ENCODE measurements around the gene FGD6. TPM values are rescaled to one million over a fixed set of nuclear protein-coding genes. Genes with fewer than 3 reads are reported as not detected.

The FGD6 gene
- total and polyA plus RNA-seq, 2 experiments from 2014 or later, result 12.9 to 32.4 TPM

DNA sequence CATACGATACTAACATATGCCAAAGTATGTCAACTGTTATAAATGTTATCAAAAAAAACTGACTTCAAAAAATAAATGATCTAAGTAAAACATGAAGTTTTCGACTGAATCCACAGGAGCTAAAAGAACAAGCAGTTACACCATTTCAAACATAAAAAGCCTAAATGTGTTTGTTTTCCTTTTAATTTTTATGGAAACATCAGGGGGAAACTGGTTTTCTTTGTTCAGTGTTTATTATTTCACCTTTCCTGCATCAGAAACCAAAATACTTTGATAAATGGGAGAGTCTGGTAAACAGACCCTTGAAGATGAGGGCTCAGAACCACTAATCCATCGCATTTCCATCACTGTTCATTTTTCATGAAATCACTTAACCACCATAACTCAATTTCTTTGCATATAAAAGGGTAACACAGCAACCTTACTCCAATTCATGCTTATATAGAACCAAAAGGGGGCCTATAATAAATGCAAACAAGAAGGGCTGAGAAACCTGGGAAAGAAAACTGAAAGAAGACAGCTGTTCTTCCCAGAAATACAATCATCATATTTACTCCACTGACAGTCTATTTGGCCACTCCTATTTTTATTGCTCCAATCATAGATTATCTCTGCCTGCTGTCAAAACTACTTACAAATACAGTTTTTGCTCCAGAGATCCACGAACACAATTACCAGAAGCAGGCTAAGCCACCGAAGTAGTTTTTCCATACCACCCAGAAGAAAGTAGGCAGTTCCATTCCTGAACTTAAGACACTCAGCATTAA lies 17.0 kb downstream of the FGD6 start:
- Histone ChIP-seq H3K4me2 (peak overlapping the region; percentile 63), H2AFZ (no peak overlapping the region), H3F3A (replicated peaks; ENCODE audit: low read depth) (0 out of 2 replicates have a peak, but pooled peaks cover 2% of the 10 kb centered on the region), H3K79me2 (replicated peaks; ENCODE audit: insufficient read depth) (peaks cover 84% of the 10 kb centered on the region), H3K9me2 (ENCODE audit: insufficient read depth) (no peaks in the 10 kb centered on the region), H4K20me1 (replicated peaks; ENCODE audit: insufficient read depth) (no peaks in the 10 kb centered on the region), H3K27me3 (ENCODE audit: insufficient read depth) (no peaks in the 10 kb centered on the region), H3K27ac (ENCODE audit: low read depth) (peak overlapping the region; percentile 97; the same call in 1 of the 2 replicates), H3K4me1 (ENCODE audit: insufficient read depth) (peaks cover 76% of the 10 kb centered on the region), H3K4me3 (no peak overlapping the region), H3K36me3 (ENCODE audit: insufficient read depth) (no peaks in the 10 kb centered on the region)
- TF ChIP-seq, protein P1, sequence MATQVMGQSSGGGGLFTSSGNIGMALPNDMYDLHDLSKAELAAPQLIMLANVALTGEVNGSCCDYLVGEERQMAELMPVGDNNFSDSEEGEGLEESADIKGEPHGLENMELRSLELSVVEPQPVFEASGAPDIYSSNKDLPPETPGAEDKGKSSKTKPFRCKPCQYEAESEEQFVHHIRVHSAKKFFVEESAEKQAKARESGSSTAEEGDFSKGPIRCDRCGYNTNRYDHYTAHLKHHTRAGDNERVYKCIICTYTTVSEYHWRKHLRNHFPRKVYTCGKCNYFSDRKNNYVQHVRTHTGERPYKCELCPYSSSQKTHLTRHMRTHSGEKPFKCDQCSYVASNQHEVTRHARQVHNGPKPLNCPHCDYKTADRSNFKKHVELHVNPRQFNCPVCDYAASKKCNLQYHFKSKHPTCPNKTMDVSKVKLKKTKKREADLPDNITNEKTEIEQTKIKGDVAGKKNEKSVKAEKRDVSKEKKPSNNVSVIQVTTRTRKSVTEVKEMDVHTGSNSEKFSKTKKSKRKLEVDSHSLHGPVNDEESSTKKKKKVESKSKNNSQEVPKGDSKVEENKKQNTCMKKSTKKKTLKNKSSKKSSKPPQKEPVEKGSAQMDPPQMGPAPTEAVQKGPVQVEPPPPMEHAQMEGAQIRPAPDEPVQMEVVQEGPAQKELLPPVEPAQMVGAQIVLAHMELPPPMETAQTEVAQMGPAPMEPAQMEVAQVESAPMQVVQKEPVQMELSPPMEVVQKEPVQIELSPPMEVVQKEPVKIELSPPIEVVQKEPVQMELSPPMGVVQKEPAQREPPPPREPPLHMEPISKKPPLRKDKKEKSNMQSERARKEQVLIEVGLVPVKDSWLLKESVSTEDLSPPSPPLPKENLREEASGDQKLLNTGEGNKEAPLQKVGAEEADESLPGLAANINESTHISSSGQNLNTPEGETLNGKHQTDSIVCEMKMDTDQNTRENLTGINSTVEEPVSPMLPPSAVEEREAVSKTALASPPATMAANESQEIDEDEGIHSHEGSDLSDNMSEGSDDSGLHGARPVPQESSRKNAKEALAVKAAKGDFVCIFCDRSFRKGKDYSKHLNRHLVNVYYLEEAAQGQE (IDR thresholded peaks at IDR 0.05; ENCODE audit: unreplicated experiment), result no peak
- TF ChIP-seq JUNB (IDR thresholded peaks at IDR 0.05; ENCODE audit: unreplicated experiment) (no peak), NANOG (IDR thresholded peaks at IDR 0.05; ENCODE audit: borderline replicate concordance) (no peak), CREB1 (CRISPR knock-in tag; IDR thresholded peaks at IDR 0.05; ENCODE audit: low read depth) (no peak), EZH2 (IDR thresholded peaks at IDR 0.05; ENCODE audit: low read depth, unreplicated experiment) (no peak), EZH2phosphoT487 (IDR thresholded peaks at IDR 0.05; ENCODE audit: unreplicated experiment) (no peak), ZNF331 (CRISPR knock-in tag; IDR thresholded peaks at IDR 0.05; ENCODE audit: low read depth) (no peak), STAT1 (IDR thresholded peaks at IDR 0.05; ENCODE audit: unreplicated experiment) (no peak), POLR2AphosphoS5 (IDR thresholded peaks at IDR 0.05; ENCODE audit: low read depth) (no peak)
- TF ChIP-seq, protein P2, sequence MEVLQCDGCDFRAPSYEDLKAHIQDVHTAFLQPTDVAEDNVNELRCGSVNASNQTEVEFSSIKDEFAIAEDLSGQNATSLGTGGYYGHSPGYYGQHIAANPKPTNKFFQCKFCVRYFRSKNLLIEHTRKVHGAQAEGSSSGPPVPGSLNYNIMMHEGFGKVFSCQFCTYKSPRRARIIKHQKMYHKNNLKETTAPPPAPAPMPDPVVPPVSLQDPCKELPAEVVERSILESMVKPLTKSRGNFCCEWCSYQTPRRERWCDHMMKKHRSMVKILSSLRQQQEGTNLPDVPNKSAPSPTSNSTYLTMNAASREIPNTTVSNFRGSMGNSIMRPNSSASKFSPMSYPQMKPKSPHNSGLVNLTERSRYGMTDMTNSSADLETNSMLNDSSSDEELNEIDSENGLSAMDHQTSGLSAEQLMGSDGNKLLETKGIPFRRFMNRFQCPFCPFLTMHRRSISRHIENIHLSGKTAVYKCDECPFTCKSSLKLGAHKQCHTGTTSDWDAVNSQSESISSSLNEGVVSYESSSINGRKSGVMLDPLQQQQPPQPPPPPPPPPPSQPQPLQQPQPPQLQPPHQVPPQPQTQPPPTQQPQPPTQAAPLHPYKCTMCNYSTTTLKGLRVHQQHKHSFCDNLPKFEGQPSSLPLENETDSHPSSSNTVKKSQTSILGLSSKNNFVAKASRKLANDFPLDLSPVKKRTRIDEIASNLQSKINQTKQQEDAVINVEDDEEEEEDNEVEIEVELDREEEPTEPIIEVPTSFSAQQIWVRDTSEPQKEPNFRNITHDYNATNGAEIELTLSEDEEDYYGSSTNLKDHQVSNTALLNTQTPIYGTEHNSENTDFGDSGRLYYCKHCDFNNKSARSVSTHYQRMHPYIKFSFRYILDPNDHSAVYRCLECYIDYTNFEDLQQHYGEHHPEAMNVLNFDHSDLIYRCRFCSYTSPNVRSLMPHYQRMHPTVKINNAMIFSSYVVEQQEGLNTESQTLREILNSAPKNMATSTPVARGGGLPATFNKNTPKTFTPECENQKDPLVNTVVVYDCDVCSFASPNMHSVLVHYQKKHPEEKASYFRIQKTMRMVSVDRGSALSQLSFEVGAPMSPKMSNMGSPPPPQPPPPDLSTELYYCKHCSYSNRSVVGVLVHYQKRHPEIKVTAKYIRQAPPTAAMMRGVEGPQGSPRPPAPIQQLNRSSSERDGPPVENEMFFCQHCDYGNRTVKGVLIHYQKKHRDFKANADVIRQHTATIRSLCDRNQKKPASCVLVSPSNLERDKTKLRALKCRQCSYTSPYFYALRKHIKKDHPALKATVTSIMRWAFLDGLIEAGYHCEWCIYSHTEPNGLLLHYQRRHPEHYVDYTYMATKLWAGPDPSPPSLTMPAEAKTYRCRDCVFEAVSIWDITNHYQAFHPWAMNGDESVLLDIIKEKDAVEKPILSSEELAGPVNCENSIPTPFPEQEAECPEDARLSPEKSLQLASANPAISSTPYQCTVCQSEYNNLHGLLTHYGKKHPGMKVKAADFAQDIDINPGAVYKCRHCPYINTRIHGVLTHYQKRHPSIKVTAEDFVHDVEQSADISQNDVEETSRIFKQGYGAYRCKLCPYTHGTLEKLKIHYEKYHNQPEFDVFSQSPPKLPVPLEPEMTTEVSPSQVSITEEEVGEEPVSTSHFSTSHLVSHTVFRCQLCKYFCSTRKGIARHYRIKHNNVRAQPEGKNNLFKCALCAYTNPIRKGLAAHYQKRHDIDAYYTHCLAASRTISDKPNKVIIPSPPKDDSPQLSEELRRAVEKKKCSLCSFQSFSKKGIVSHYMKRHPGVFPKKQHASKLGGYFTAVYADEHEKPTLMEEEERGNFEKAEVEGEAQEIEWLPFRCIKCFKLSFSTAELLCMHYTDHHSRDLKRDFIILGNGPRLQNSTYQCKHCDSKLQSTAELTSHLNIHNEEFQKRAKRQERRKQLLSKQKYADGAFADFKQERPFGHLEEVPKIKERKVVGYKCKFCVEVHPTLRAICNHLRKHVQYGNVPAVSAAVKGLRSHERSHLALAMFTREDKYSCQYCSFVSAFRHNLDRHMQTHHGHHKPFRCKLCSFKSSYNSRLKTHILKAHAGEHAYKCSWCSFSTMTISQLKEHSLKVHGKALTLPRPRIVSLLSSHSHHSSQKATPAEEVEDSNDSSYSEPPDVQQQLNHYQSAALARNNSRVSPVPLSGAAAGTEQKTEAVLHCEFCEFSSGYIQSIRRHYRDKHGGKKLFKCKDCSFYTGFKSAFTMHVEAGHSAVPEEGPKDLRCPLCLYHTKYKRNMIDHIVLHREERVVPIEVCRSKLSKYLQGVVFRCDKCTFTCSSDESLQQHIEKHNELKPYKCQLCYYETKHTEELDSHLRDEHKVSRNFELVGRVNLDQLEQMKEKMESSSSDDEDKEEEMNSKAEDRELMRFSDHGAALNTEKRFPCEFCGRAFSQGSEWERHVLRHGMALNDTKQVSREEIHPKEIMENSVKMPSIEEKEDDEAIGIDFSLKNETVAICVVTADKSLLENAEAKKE (CRISPR knock-in tag; IDR thresholded peaks at IDR 0.05), result no peak
- TF ChIP-seq, protein P3, sequence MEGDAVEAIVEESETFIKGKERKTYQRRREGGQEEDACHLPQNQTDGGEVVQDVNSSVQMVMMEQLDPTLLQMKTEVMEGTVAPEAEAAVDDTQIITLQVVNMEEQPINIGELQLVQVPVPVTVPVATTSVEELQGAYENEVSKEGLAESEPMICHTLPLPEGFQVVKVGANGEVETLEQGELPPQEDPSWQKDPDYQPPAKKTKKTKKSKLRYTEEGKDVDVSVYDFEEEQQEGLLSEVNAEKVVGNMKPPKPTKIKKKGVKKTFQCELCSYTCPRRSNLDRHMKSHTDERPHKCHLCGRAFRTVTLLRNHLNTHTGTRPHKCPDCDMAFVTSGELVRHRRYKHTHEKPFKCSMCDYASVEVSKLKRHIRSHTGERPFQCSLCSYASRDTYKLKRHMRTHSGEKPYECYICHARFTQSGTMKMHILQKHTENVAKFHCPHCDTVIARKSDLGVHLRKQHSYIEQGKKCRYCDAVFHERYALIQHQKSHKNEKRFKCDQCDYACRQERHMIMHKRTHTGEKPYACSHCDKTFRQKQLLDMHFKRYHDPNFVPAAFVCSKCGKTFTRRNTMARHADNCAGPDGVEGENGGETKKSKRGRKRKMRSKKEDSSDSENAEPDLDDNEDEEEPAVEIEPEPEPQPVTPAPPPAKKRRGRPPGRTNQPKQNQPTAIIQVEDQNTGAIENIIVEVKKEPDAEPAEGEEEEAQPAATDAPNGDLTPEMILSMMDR (conservative IDR thresholded peaks at IDR 0.05; ENCODE audit: low read depth in 2 of 2), result no peak
- TF ChIP-seq, protein P4, sequence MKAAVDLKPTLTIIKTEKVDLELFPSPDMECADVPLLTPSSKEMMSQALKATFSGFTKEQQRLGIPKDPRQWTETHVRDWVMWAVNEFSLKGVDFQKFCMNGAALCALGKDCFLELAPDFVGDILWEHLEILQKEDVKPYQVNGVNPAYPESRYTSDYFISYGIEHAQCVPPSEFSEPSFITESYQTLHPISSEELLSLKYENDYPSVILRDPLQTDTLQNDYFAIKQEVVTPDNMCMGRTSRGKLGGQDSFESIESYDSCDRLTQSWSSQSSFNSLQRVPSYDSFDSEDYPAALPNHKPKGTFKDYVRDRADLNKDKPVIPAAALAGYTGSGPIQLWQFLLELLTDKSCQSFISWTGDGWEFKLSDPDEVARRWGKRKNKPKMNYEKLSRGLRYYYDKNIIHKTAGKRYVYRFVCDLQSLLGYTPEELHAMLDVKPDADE (IDR thresholded peaks at IDR 0.05), result no peak
- Mint-ChIP-seq H3K4me1 (peaks cover 66% of the 10 kb centered on the region), H3K27me3 (ENCODE audit: insufficient read depth, low read depth, poor library complexity) (peaks cover 7% of the 10 kb centered on the region), H3K27ac (peak overlapping the region; percentile 97), H3K4me3 (peak overlapping the region; percentile 7; the same call in 1 of the 3 replicates), H3K36me3 (ENCODE audit: low read depth) (peaks cover 12% of the 10 kb centered on the region; the same call in 2 of the 3 replicates), H3K9me3 (no peaks in the 10 kb centered on the region; the same call in 2 of the 3 replicates)
- no peak for ATAC-seq
- no peak for DNase-seq (ENCODE audit: low spot score)
